H1 (cell line): ENCODE data around the gene LITAF.

Experiments used
- ASH2L ChIP-seq: fragments of 200-600, 300-600 bp; sonication (generic); IDR thresholded peaks from one replicate; pipeline ENCODE4 v1.7.1; 2017; ENCODE audit warnings: low read length
- EZH2 ChIP-seq: fragments of 200-600 bp; sonication (generic); IDR thresholded peaks from 2 replicates; pipeline ENCODE4 v1.7.1; 2012; ENCODE audit warnings: low read depth, mild to moderate bottlenecking, moderate library complexity, low read length, inconsistent platforms; ENCODE audit not compliant: severe bottlenecking
- RXRA ChIP-seq: IDR thresholded peaks from 2 replicates; pipeline ENCODE4 v1.6.1; 2011; ENCODE audit warnings: low read depth, mild to moderate bottlenecking, low read length, moderate library complexity; ENCODE audit not compliant: insufficient read depth
- SP1 ChIP-seq: IDR thresholded peaks from 2 replicates; pipeline ENCODE4 v1.6.1; 2011; ENCODE audit warnings: low read depth, low read length
- ZNF274 ChIP-seq: IDR thresholded peaks from 2 replicates; pipeline ENCODE4 v1.7.0; 2012; ENCODE audit warnings: low read length, borderline replicate concordance; ENCODE audit errors: extremely low read depth
- TF ChIP-seq, protein P1 (sequence below), 3 experiments: IDR thresholded peaks; 1 replicate in 2 of 3; 2 replicates in 1 of 3; pipeline versions ENCODE4 v1.5.1 to v1.6.1; 2011; ENCODE audit warnings: low read length in 3 of 3, mild to moderate bottlenecking in 3 of 3, inconsistent platforms in 2 of 3, low read depth in 1 of 3, moderate library complexity in 1 of 3; ENCODE audit not compliant: insufficient read depth in 1 of 3; ENCODE audit errors: control extremely low read depth in 1 of 3

GRCh38 chr16:11581678-11582077 is 5.0 kb downstream of the LITAF start:
- TF ChIP-seq ZNF274: no peak
- TF ChIP-seq, protein P1, sequence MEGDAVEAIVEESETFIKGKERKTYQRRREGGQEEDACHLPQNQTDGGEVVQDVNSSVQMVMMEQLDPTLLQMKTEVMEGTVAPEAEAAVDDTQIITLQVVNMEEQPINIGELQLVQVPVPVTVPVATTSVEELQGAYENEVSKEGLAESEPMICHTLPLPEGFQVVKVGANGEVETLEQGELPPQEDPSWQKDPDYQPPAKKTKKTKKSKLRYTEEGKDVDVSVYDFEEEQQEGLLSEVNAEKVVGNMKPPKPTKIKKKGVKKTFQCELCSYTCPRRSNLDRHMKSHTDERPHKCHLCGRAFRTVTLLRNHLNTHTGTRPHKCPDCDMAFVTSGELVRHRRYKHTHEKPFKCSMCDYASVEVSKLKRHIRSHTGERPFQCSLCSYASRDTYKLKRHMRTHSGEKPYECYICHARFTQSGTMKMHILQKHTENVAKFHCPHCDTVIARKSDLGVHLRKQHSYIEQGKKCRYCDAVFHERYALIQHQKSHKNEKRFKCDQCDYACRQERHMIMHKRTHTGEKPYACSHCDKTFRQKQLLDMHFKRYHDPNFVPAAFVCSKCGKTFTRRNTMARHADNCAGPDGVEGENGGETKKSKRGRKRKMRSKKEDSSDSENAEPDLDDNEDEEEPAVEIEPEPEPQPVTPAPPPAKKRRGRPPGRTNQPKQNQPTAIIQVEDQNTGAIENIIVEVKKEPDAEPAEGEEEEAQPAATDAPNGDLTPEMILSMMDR (IDR thresholded peaks at IDR 0.05; ENCODE audit: control extremely low read depth in 1 of 3, insufficient read depth in 1 of 3, low read depth in 1 of 3, low read length in 3 of 3): no peak
- no peak for TF ChIP-seq ASH2L
- TF ChIP-seq SP1: no peak
- TF ChIP-seq RXRA: no peak
- no peak for TF ChIP-seq EZH2
